ENCODE measurements around the gene CSF3R. TPM values are rescaled to one million over a fixed set of nuclear protein-coding genes. Genes with fewer than 3 reads are reported as not detected.

Gene CSF3R
- total and polyA plus RNA-seq, 2 donors (not counting 3 experiments of a cell fraction or from before 2014, with no cell fraction given) = not detected

GRCh38 chr1:36446271-36446670 lies 36.4 kb downstream of the CSF3R start:
- H4K20me1 ChIP-seq (replicated peaks; ENCODE audit: control insufficient read depth, extremely low read depth, insufficient read depth, low read length) = no peaks in the 10 kb centered on the region
- no peak overlapping the region for H3K4me2 ChIP-seq (ENCODE audit: insufficient read depth, low read length)
- H3K9ac ChIP-seq (replicated peaks; ENCODE audit: extremely low read depth, insufficient read depth, low read length) = no peak overlapping the region
- intact Hi-C loops (cut with micrococcal nuclease) = no loop called here
- H2AFZ ChIP-seq (ENCODE audit: low read depth, low read length) = no peak overlapping the region
- POLR2A ChIA-PET = no interaction called here
- no peaks in the 10 kb centered on the region for H3K9me3 ChIP-seq (replicated peaks; ENCODE audit: control insufficient read depth, insufficient read depth, low read length)
- dilution Hi-C loops (cut with MboI; ENCODE audit: extremely low pct_ligation_motif_present, low sequenced_read_pairs) = no loop called here
- DNase-seq (ENCODE audit: low read depth, low spot score) = no peak
- no peaks in the 10 kb centered on the region for H3K9me1 ChIP-seq (replicated peaks; ENCODE audit: control insufficient read depth, extremely low read depth, insufficient read depth, low read length)
- FAIRE-seq = no peak
- H3K4me3 ChIP-seq (replicated peaks in 1 of 3; ENCODE audit: insufficient read depth in 1 of 3, low read depth in 1 of 3, low read length in 3 of 3) = no peak overlapping the region
- TF ChIP-seq MYC (IDR thresholded peaks at IDR 0.05; ENCODE audit: low read depth, low read length) = no peak
- TF ChIP-seq CTCF (IDR thresholded peaks at IDR 0.05; ENCODE audit: extremely low read depth in 1 of 2, insufficient read depth in 1 of 2, low read depth in 1 of 2, low read length in 2 of 2) = peak; percentile 17 to 41
- no peaks in the 10 kb centered on the region for H3K27me3 ChIP-seq (ENCODE audit: control insufficient read depth in 2 of 2, insufficient read depth in 2 of 2, low read length in 2 of 2)
- H3K36me3 ChIP-seq (ENCODE audit: control insufficient read depth in 2 of 2, extremely low read depth in 1 of 2, insufficient read depth in 2 of 2, low read length in 2 of 2) = no peaks in the 10 kb centered on the region
- peaks cover 4% of the 10 kb centered on the region for H3K4me1 ChIP-seq (ENCODE audit: control insufficient read depth, extremely low read depth, insufficient read depth, low read length)
- H3K79me2 ChIP-seq (ENCODE audit: control insufficient read depth, insufficient read depth, low read length) = no peaks in the 10 kb centered on the region
- no peak overlapping the region for H3K27ac ChIP-seq (ENCODE audit: insufficient read depth, low read depth, low read length)
- CTCF ChIA-PET = no interaction called here
- BruUV-seq (replicated peaks) = no TSS peak

GRCh38 chr1:36443297-36443696 lies 39.4 kb downstream of the CSF3R start:
- BruUV-seq (replicated peaks) = no TSS peak
- Histone ChIP-seq H4K20me1 (replicated peaks; ENCODE audit: control insufficient read depth, extremely low read depth, insufficient read depth, low read length) (no peaks in the 10 kb centered on the region), H3K36me3 (ENCODE audit: control insufficient read depth in 2 of 2, extremely low read depth in 1 of 2, insufficient read depth in 2 of 2, low read length in 2 of 2) (no peaks in the 10 kb centered on the region), H3K9me3 (replicated peaks; ENCODE audit: control insufficient read depth, insufficient read depth, low read length) (no peaks in the 10 kb centered on the region), H3K27me3 (ENCODE audit: control insufficient read depth in 2 of 2, insufficient read depth in 2 of 2, low read length in 2 of 2) (no peaks in the 10 kb centered on the region), H3K27ac (ENCODE audit: insufficient read depth, low read depth, low read length) (no peak overlapping the region), H2AFZ (ENCODE audit: low read depth, low read length) (no peak overlapping the region), H3K79me2 (ENCODE audit: control insufficient read depth, insufficient read depth, low read length) (no peaks in the 10 kb centered on the region), H3K4me2 (ENCODE audit: insufficient read depth, low read length) (no peak overlapping the region), H3K4me3 (replicated peaks in 1 of 3; ENCODE audit: insufficient read depth in 1 of 3, low read depth in 1 of 3, low read length in 3 of 3) (no peak overlapping the region), H3K4me1 (ENCODE audit: control insufficient read depth, extremely low read depth, insufficient read depth, low read length) (no peaks in the 10 kb centered on the region), H3K9ac (replicated peaks; ENCODE audit: extremely low read depth, insufficient read depth, low read length) (no peak overlapping the region), H3K9me1 (replicated peaks; ENCODE audit: control insufficient read depth, extremely low read depth, insufficient read depth, low read length) (no peaks in the 10 kb centered on the region)
- dilution Hi-C loops (cut with MboI; ENCODE audit: extremely low pct_ligation_motif_present, low sequenced_read_pairs) (no loop called here), intact Hi-C loops (cut with micrococcal nuclease) (no loop called here)
- CTCF ChIA-PET = no interaction called here
- DNase-seq (ENCODE audit: low read depth, low spot score) = no peak
- no peak for FAIRE-seq
- TF ChIP-seq FOS (IDR thresholded peaks at IDR 0.05; ENCODE audit: borderline replicate concordance, insufficient read depth, low read length) (no peak), MAX (IDR thresholded peaks at IDR 0.05; ENCODE audit: insufficient read depth, insufficient read length) (no peak), MYC (IDR thresholded peaks at IDR 0.05; ENCODE audit: low read depth, low read length) (no peak), GATA2 (IDR thresholded peaks at IDR 0.05; ENCODE audit: insufficient read depth, insufficient read length, low read depth, low read length) (no peak), EZH2 (IDR thresholded peaks at IDR 0.05; ENCODE audit: borderline replicate concordance, low read depth, low read length, severe bottlenecking) (no peak)
- POLR2A ChIA-PET = no interaction called here

Measured in endothelial cell of umbilical vein (primary cell).